GM10847 (cell line): ENCODE measurements around the gene SAMD4B.

Source experiments
- POLR2A ChIP-seq: IDR thresholded peaks from 2 replicates; pipeline ENCODE4 v1.6.1; 2011; ENCODE audit not compliant: insufficient read length; ENCODE audit errors: extremely low read depth

SAMD4B gene

GRCh38 chr19:39341719-39342604 is at the start of gene SAMD4B:
Gene SAMD4B (plus strand): TSS chr19:39342421. CDS start chr19:39356894, 14,473 bp downstream.
- TF ChIP-seq POLR2A = peak; percentile 96

- no peak for TF ChIP-seq POLR2A
These were observed 48.8 kb upstream of the SAMD4B start for GRCh38 chr19:39293394-39293793.

DNA sequence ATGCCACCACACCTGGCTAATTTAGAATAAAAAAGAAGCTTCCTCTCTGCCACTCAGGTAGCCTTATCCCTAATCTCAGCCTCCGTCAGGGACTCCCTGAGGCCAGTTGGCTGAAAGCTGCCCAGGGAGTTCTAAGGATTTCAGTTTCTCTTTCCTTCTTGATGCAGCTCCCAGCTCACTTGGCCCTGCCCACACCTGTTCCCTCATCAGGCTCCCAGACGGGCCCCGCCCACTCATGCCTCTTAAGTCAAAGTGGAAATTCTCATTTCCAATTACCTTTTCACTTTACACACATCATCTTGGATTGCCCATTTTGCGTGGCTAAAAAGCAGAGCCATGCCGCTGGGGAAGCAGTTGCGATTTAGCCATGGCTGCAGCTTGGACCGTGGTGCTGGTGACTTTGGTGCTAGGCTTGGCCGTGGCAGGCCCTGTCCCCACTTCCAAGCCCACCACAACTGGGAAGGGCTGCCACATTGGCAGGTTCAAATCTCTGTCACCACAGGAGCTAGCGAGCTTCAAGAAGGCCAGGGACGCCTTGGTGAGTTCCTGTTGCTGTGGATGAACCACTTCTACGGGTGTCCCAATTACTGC is 46.1 kb upstream of the SAMD4B start, which contains the start of gene IFNL1:
IFNL1 (plus strand) TSS at position 353 of the 591 bp plus-strand sequence; CDS start at position 368, 15 bp downstream.
- TF ChIP-seq POLR2A = no peak

DNA sequence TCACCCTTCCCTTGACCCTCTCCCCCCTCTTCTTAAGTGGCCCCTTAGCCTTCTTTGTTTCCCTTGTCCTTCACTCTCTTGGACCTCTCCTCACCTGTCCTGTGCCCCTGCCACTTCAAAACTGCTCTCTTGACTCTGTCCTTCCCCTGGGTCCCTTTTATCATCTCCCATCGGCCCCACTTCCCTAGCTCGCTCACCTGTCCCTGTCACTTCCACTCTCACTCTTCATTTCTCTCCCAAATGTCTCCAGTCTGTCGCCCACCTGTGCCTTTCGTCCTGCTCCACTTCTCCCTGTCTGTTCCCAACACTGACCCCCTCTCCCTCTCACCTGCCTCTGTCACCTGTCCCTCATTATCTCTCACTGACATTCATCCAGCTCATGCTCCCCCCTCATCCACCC is 45.3 kb upstream of the SAMD4B start:
- no peak for TF ChIP-seq POLR2A

GRCh38 chr19:39297931-39298634 is 44.1 kb upstream of the SAMD4B start:
- TF ChIP-seq POLR2A = no peak

GRCh38 chr19:39299404-39299803 is 42.8 kb upstream of the SAMD4B start:
- no peak for TF ChIP-seq POLR2A

- TF ChIP-seq POLR2A = no peak
These were observed 42.4 kb upstream of the SAMD4B start for GRCh38 chr19:39299832-39300231.

DNA sequence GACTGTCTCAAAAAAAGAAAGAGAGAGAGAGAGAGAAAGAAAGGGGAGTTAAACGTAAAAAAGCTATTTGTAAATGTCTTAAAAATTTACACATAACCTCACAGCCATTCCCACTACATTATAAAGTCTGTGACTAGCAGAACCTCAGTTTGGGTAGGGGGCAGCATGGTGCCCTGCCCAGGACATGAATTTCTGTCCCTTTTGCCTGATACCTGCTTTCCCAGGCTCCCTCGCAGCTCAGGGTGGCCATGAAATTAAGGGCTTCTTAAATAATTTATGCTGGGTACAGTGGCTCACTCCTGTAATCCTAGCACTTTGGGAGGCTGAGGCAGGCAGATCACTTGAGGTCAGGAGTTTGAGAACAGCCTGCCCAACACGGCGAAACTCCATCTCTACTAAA is 41.2 kb upstream of the SAMD4B start:
- no peak for TF ChIP-seq POLR2A

DNA sequence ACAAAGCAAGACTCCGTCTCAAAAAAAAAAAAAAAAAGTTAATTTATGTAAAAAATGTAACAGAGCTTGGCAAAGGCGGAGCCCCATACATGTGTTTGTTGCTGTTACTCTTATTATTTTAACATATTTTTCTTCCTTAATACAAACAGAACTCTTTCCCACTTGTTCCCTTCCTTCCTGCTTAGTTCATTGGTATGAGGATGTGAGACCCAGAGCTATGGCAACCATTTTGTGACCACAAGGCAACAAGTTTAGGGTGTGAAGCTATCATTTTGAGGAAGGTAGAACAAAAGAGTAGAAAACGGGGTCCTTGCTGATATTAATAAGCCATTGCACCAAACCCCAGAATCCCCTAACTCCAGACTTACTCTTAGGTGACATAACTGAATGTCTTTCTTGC is 40.7 kb upstream of the SAMD4B start:
- no peak for TF ChIP-seq POLR2A

DNA sequence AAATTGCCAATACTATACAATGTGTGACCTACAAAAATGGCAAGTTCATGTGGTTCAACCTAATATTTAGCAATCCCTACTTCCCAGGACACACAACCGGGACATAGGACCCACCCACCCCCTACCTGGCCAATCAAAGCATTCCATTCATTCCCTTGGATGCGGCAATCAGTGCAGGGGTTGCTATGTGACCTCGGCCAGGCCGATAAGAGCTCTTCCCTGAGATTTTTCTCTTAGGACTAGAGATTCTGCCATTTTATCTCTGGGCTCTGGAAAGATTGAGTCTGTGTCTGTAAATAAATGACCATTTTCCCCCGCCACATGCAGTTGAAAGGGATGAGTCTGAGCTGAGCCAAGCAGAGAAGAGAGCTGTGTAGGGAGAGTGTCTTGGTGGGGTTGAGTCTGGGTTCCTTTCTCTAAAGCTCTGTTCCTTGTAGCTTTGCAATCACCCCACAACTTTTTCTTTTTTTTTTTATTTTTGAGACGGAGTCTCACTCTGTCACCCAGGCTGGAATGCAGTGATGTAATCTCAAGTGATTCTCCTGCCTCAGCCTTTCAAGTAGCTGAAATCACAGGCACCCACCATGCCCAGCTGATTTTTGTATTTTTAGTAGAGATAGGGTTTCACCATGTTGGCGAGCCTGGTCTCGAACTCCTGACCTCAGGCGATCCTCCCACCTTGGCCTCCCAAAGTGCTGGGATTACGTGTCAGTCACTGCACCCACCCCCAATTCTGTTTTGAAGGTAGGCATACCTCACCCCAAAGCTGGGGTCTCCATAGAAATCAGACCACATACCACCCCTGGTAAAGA is 38.6 kb upstream of the SAMD4B start:
- TF ChIP-seq POLR2A = no peak

GRCh38 chr19:39304185-39304513 is 38.1 kb upstream of the SAMD4B start:
- no peak for TF ChIP-seq POLR2A

DNA sequence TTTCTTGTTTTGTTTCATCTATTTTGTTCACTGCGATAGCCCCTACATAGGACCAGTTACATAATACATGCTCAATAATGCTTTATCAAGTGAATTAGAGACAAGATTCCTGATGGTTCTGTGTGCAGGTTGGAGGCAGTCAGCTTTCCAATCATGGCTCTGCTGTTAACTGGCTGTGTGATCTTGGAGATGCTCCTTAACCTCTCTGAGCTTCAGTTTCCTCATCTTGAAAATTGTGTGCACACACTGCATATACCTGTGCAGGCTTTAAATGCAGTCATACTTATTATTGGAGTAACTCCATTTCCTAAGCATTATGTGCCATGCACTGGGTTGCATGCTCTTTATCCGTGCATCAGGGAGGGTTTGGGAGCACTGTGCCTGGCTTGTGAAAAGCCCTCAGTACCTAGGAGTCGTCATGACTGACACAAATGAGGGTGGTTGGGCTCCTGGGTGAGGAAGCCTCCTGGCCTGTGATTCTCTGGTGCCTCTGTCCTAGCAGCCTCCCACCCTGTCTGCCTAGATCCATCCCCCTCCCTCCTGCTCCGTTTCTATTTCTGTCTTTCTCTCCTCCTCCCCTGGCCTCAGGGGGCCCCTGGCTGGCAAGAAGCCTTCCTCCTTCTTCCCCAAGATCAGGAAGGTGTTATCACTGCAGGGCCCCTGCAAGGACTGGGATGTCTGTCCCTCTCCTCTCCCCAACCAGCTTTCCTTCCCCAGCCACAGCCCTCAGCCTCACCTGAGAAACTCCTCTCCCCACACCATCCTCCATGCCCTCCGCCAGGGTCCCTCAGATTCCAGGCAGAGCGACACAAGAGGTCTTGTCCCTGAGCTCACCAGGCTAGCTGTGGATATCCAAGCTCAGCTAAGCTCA is 37.3 kb upstream of the SAMD4B start:
- no peak for TF ChIP-seq POLR2A

GRCh38 chr19:39306075-39306474 is 36.1 kb upstream of the SAMD4B start:
- no peak for TF ChIP-seq POLR2A
